HEK293 (cell line): ENCODE data around the gene COL5A1.

Experiments
- CTCF ChIA-PET: fragments of 350-600 bp; formaldehyde crosslinking; extraction: SDS; loops from one replicate; lab custom pipeline; 2021; ENCODE audit warnings: antibody characterized with exemption; lab: Yijun Ruan, JAX
- POLR2A ChIA-PET: fragments of 300-600 bp; formaldehyde crosslinking; extraction: SDS; loops from one replicate; lab custom pipeline; 2020; ENCODE audit warnings: antibody characterized with exemption, inconsistent platforms; lab: Yijun Ruan, JAX
- H3K27ac ChIP-seq: fragments of 200-500 bp; sonication (Bioruptor generic); 2 replicates; pipeline ENCODE4 v1.5.1; 2014; ENCODE audit warnings: low read depth, low read length, control low read depth, inconsistent platforms; ENCODE audit errors: extremely low read depth
- H3K36me3 ChIP-seq, 2 experiments: fragments of 200-500 bp in 1 of 2; sonication (Bioruptor generic) in 1 of 2; 1 replicate in 1 of 2; 2 replicates in 1 of 2; pipeline ENCODE4 v1.5.1; 2014 to 2017; ENCODE audit warnings: inconsistent platforms in 2 of 2, low read length in 2 of 2; ENCODE audit not compliant: control insufficient read depth in 2 of 2, insufficient read depth in 1 of 2
- H3K4me1 ChIP-seq: fragments of 200-500 bp; sonication (Bioruptor generic); 2 replicates; pipeline ENCODE4 v1.5.1; 2014; ENCODE audit warnings: mild to moderate bottlenecking, low read length, inconsistent platforms; ENCODE audit not compliant: control insufficient read depth, insufficient read depth
- H3K4me3 ChIP-seq: 2 replicates; pipeline ENCODE4 v1.5.1; 2011; ENCODE audit warnings: low read depth, mild to moderate bottlenecking, control low read depth, low read length, moderate library complexity
- H3K9me3 ChIP-seq: fragments of 200-500 bp; sonication (Bioruptor generic); 2 replicates; pipeline ENCODE4 v1.5.1; 2014; ENCODE audit warnings: low read depth, low read length, inconsistent platforms; ENCODE audit not compliant: control insufficient read depth, insufficient read depth
- BCL6B ChIP-seq: fragments of 450-650 bp; formaldehyde crosslinking; IDR thresholded peaks from 2 replicates; pipeline ENCODE4 v1.5.1; 2017; ENCODE audit warnings: missing biosample characterization, missing genetic modification characterization
- GLI2 ChIP-seq: fragments of 450-650 bp; formaldehyde crosslinking; IDR thresholded peaks from 2 replicates; pipeline ENCODE4; 2017; ENCODE audit warnings: missing biosample characterization, missing genetic modification characterization, low read depth, borderline replicate concordance
- KLF16 ChIP-seq: fragments of 450-650 bp; formaldehyde crosslinking; IDR thresholded peaks from 2 replicates; pipeline ENCODE4 v1.5.1; 2017; ENCODE audit warnings: missing biosample characterization, missing genetic modification characterization
- KLF17 ChIP-seq: fragments of 450-650 bp; formaldehyde crosslinking; IDR thresholded peaks from 2 replicates; pipeline ENCODE4 v1.5.1; 2016; ENCODE audit warnings: missing biosample characterization, missing genetic modification characterization
- SP7 ChIP-seq: fragments of 450-650 bp; formaldehyde crosslinking; IDR thresholded peaks from 2 replicates; pipeline ENCODE4 v1.5.1; 2016; ENCODE audit warnings: missing biosample characterization, missing genetic modification characterization
- ZBTB17 ChIP-seq: fragments of 450-650 bp; formaldehyde crosslinking; IDR thresholded peaks from 2 replicates; pipeline ENCODE4 v1.5.1; 2016; ENCODE audit warnings: missing biosample characterization, missing genetic modification characterization
- ZFP69B ChIP-seq: fragments of 450-650 bp; formaldehyde crosslinking; IDR thresholded peaks from 2 replicates; pipeline ENCODE4 v1.5.1; 2016; ENCODE audit warnings: missing biosample characterization, missing genetic modification characterization
- ZNF24 ChIP-seq: fragments of 450-650 bp; formaldehyde crosslinking; IDR thresholded peaks from 2 replicates; pipeline ENCODE4 v1.5.1; 2016; ENCODE audit warnings: missing biosample characterization, missing genetic modification characterization
- ZNF248 ChIP-seq: fragments of 450-650 bp; formaldehyde crosslinking; IDR thresholded peaks from 2 replicates; pipeline ENCODE4 v1.5.1; 2017; ENCODE audit warnings: missing biosample characterization, missing genetic modification characterization
- ZNF366 ChIP-seq: fragments of 450-650 bp; formaldehyde crosslinking; conservative IDR thresholded peaks from 2 replicates; pipeline ENCODE4 v1.5.1; 2016; ENCODE audit warnings: missing biosample characterization, missing genetic modification characterization
- ZNF37A ChIP-seq: fragments of 450-650 bp; IDR thresholded peaks from 2 replicates; pipeline ENCODE4 v1.5.1; 2018; ENCODE audit warnings: missing biosample characterization, missing genetic modification characterization
- ZNF501 ChIP-seq: fragments of 450-650 bp; formaldehyde crosslinking; IDR thresholded peaks from 2 replicates; pipeline ENCODE4 v1.5.1; 2016; ENCODE audit warnings: missing biosample characterization, missing genetic modification characterization
- ZNF530 ChIP-seq: fragments of 450-650 bp; formaldehyde crosslinking; IDR thresholded peaks from 2 replicates; pipeline ENCODE4 v1.5.1; 2016; ENCODE audit warnings: low read depth, missing biosample characterization, missing genetic modification characterization
- ZNF571 ChIP-seq: fragments of 450-650 bp; formaldehyde crosslinking; IDR thresholded peaks from 2 replicates; pipeline ENCODE4 v1.5.0; 2017; ENCODE audit warnings: missing biosample characterization, missing genetic modification characterization
- ZNF660 ChIP-seq: fragments of 450-650 bp; IDR thresholded peaks from 2 replicates; pipeline ENCODE4 v1.5.1; 2018; ENCODE audit warnings: missing biosample characterization, mild to moderate bottlenecking, missing genetic modification characterization
- ZNF830 ChIP-seq: fragments of 450-650 bp; IDR thresholded peaks from 2 replicates; pipeline ENCODE4 v1.5.0; 2018; ENCODE audit warnings: missing biosample characterization, missing genetic modification characterization, low read depth, mild to moderate bottlenecking, moderate library complexity
- ZXDB ChIP-seq: fragments of 450-650 bp; formaldehyde crosslinking; IDR thresholded peaks from 2 replicates; pipeline ENCODE4 v1.5.1; 2016; ENCODE audit warnings: missing biosample characterization, missing genetic modification characterization
- TF ChIP-seq, protein P1 (sequence below): fragments of 450-650 bp; formaldehyde crosslinking; IDR thresholded peaks from 2 replicates; pipeline ENCODE4 v1.5.1; 2016; ENCODE audit warnings: missing biosample characterization, missing genetic modification characterization

COL5A1 gene

GRCh38 chr9:134645607-134646365, 4.2 kb downstream of the COL5A1 start:
- ChIA-PET CTCF (interaction anchor here (0.7 to 2.2 kb wide), 5 partner anchors 11 to 192 kb away, joined by 3 to 10 read pairs (median 4); no protein-coding TSS in a partner anchor), POLR2A (interaction anchor here (1.0 to 1.6 kb wide), 3 partner anchors 10 to 39 kb away, joined by 4 to 5 read pairs (median 5); no protein-coding TSS in a partner anchor)
- peaks cover 0 to 3% of the 10 kb centered on the region in 2 experiments; a peak in 1 of 3 replicates for H3K36me3 ChIP-seq
- TF ChIP-seq ZBTB17 (tag by site-specific recombination), result peak; percentile 42; the same call in 1 of the 2 replicates
- peak; percentile 93 for TF ChIP-seq ZNF366 (tag by site-specific recombination)
- no peak for TF ChIP-seq ZNF37A (tag by site-specific recombination)
- no peak overlapping the region for H3K27ac ChIP-seq
- H3K4me1 ChIP-seq, result no peaks in the 10 kb centered on the region; the same call in 1 of the 2 replicates
- H3K9me3 ChIP-seq, result no peaks in the 10 kb centered on the region
- H3K4me3 ChIP-seq, result no peak overlapping the region

- no peaks in the 10 kb centered on the region; the same call in 1 of the 2 replicates for H3K4me1 ChIP-seq
- no peak overlapping the region for H3K4me3 ChIP-seq
- H3K27ac ChIP-seq, result no peak overlapping the region
- H3K36me3 ChIP-seq, result peaks cover 0 to 3% of the 10 kb centered on the region in 2 experiments; a peak in 1 of 3 replicates
- no peak for TF ChIP-seq GLI2
- TF ChIP-seq ZNF24 (tag by site-specific recombination), result no peak
- TF ChIP-seq ZNF571, result no peak
- no peak for TF ChIP-seq ZNF501 (tag by site-specific recombination)
- no peak for TF ChIP-seq KLF16 (tag by site-specific recombination)
- no peak for TF ChIP-seq ZNF530 (tag by site-specific recombination)
- no peak for TF ChIP-seq ZNF660 (tag by site-specific recombination)
- TF ChIP-seq ZFP69B (tag by site-specific recombination), result no peak
- TF ChIP-seq ZNF830 (tag by site-specific recombination), result no peak
- CTCF ChIA-PET, result interaction anchor here (1.2 to 2.4 kb wide), 2 partner anchors 13 to 198 kb away, joined by 4 to 9 read pairs; no protein-coding TSS in a partner anchor
- no peaks in the 10 kb centered on the region for H3K9me3 ChIP-seq
- POLR2A ChIA-PET, result interaction anchor here (0.6 to 1.0 kb wide), 2 partner anchors 40 to 222 kb away, joined by 3 to 4 read pairs; no protein-coding TSS in a partner anchor
Observed at GRCh38 chr9:134647359-134648080, 5.9 kb downstream of the COL5A1 start.

GRCh38 chr9:134648701-134649530, 7.3 kb downstream of the COL5A1 start:
- Histone ChIP-seq H3K27ac (no peak overlapping the region), H3K4me3 (no peak overlapping the region), H3K36me3 (peaks cover 0 to 3% of the 10 kb centered on the region in 2 experiments; a peak in 1 of 3 replicates), H3K9me3 (no peaks in the 10 kb centered on the region), H3K4me1 (no peaks in the 10 kb centered on the region)
- CTCF ChIA-PET, result interaction anchor here (1.0 to 2.4 kb wide), 3 partner anchors 8 to 200 kb away, joined by 3 to 9 read pairs (median 4); no protein-coding TSS in a partner anchor
- POLR2A ChIA-PET, result interaction anchor here (1.1 kb wide), 1 partner anchor 9 kb away, joined by 3 read pairs; no protein-coding TSS in a partner anchor
- no peak for TF ChIP-seq ZXDB (tag by site-specific recombination)
- TF ChIP-seq BCL6B (tag by site-specific recombination), result no peak
- TF ChIP-seq KLF17 (tag by site-specific recombination), result 0 out of 2 replicates have a peak, but pooled peaks have one; percentile 33
- 0 out of 2 replicates have a peak, but pooled peaks have one; percentile 36 for TF ChIP-seq SP7 (tag by site-specific recombination)
- TF ChIP-seq ZNF248 (tag by site-specific recombination), result no peak
- TF ChIP-seq, protein P1, sequence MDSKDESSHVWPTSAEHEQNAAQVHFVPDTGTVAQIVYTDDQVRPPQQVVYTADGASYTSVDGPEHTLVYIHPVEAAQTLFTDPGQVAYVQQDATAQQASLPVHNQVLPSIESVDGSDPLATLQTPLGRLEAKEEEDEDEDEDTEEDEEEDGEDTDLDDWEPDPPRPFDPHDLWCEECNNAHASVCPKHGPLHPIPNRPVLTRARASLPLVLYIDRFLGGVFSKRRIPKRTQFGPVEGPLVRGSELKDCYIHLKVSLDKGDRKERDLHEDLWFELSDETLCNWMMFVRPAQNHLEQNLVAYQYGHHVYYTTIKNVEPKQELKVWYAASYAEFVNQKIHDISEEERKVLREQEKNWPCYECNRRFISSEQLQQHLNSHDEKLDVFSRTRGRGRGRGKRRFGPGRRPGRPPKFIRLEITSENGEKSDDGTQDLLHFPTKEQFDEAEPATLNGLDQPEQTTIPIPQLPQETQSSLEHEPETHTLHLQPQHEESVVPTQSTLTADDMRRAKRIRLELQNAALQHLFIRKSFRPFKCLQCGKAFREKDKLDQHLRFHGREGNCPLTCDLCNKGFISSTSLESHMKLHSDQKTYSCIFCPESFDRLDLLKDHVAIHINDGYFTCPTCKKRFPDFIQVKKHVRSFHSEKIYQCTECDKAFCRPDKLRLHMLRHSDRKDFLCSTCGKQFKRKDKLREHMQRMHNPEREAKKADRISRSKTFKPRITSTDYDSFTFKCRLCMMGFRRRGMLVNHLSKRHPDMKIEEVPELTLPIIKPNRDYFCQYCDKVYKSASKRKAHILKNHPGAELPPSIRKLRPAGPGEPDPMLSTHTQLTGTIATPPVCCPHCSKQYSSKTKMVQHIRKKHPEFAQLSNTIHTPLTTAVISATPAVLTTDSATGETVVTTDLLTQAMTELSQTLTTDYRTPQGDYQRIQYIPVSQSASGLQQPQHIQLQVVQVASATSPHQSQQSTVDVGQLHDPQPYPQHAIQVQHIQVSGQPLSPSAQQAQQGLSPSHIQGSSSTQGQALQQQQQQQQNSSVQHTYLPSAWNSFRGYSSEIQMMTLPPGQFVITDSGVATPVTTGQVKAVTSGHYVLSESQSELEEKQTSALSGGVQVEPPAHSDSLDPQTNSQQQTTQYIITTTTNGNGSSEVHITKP, result peak; percentile 64
- 0 out of 2 replicates have a peak, but pooled peaks have one; percentile 16 for TF ChIP-seq ZNF366 (tag by site-specific recombination)
- TF ChIP-seq, all 188 proteins: peak for 4
